Measurements from ENCODE around the gene CBR3. TPM values are rescaled to one million over a fixed set of nuclear protein-coding genes. Genes with fewer than 3 reads are reported as not detected.

CBR3 gene
- total RNA-seq, 1 experiment from 2014 or later = not detected

- no peak for DNase-seq
- POLR2A ChIA-PET = no interaction called here
- H3K36me3 Mint-ChIP-seq (ENCODE audit: insufficient read depth, unreplicated experiment) = no peaks in the 10 kb centered on the region
- no peak overlapping the region for H3K4me3 Mint-ChIP-seq (ENCODE audit: unreplicated experiment)
- no TSS peak for BruUV-seq (replicated peaks)
- H3K9me3 ChIP-seq = no peaks in the 10 kb centered on the region
- H3K27me3 Mint-ChIP-seq (ENCODE audit: insufficient read depth, unreplicated experiment) = no peaks in the 10 kb centered on the region
- TF ChIP-seq, protein P1, sequence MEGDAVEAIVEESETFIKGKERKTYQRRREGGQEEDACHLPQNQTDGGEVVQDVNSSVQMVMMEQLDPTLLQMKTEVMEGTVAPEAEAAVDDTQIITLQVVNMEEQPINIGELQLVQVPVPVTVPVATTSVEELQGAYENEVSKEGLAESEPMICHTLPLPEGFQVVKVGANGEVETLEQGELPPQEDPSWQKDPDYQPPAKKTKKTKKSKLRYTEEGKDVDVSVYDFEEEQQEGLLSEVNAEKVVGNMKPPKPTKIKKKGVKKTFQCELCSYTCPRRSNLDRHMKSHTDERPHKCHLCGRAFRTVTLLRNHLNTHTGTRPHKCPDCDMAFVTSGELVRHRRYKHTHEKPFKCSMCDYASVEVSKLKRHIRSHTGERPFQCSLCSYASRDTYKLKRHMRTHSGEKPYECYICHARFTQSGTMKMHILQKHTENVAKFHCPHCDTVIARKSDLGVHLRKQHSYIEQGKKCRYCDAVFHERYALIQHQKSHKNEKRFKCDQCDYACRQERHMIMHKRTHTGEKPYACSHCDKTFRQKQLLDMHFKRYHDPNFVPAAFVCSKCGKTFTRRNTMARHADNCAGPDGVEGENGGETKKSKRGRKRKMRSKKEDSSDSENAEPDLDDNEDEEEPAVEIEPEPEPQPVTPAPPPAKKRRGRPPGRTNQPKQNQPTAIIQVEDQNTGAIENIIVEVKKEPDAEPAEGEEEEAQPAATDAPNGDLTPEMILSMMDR (IDR thresholded peaks at IDR 0.05; ENCODE audit: insufficient read depth in 1 of 2, low read depth in 1 of 2, low read length in 1 of 2, severe bottlenecking in 1 of 2, unreplicated experiment in 1 of 2) = no peak
- H3K9me3 Mint-ChIP-seq (ENCODE audit: unreplicated experiment) = no peaks in the 10 kb centered on the region
- no peaks in the 10 kb centered on the region for H3K27me3 ChIP-seq (replicated peaks; ENCODE audit: control insufficient read depth, insufficient read depth, low read length)
- no peaks in the 10 kb centered on the region for H3K36me3 ChIP-seq (ENCODE audit: control insufficient read depth, insufficient read depth, low read length)
- CTCF ChIA-PET = no interaction called here
- no peak overlapping the region for H3K4me3 ChIP-seq (ENCODE audit: low read depth, low read length)
- H3K27ac Mint-ChIP-seq (ENCODE audit: unreplicated experiment) = no peak overlapping the region
- intact Hi-C loops (cut with micrococcal nuclease; ENCODE audit: unreplicated experiment) = no loop called here
- H3K4me1 Mint-ChIP-seq (ENCODE audit: low read depth, unreplicated experiment) = peaks cover 13% of the 10 kb centered on the region
- H3K4me1 ChIP-seq = peaks cover 15% of the 10 kb centered on the region
Measured at GRCh38 chr21:36100971-36101641, 33.8 kb upstream of the CBR3 start.

GRCh38 chr21:36103434-36103833, 31.4 kb upstream of the CBR3 start:
- Histone ChIP-seq H3K27me3 (replicated peaks; ENCODE audit: control insufficient read depth, insufficient read depth, low read length) (no peaks in the 10 kb centered on the region), H3K4me3 (ENCODE audit: low read depth, low read length) (no peak overlapping the region), H3K36me3 (ENCODE audit: control insufficient read depth, insufficient read depth, low read length) (no peaks in the 10 kb centered on the region), H3K9me3 (no peaks in the 10 kb centered on the region), H3K4me1 (peaks cover 15% of the 10 kb centered on the region)
- no peak overlapping the region for H3K4me3 Mint-ChIP-seq (ENCODE audit: unreplicated experiment)
- H3K4me1 Mint-ChIP-seq (ENCODE audit: low read depth, unreplicated experiment) = peaks cover 13% of the 10 kb centered on the region
- H3K27ac Mint-ChIP-seq (ENCODE audit: unreplicated experiment) = peak overlapping the region; percentile 63
- TF ChIP-seq, protein P1 (IDR thresholded peaks at IDR 0.05; ENCODE audit: insufficient read depth in 1 of 2, low read depth in 1 of 2, low read length in 1 of 2, severe bottlenecking in 1 of 2, unreplicated experiment in 1 of 2) = no peak
- H3K27me3 Mint-ChIP-seq (ENCODE audit: insufficient read depth, unreplicated experiment) = no peaks in the 10 kb centered on the region
- H3K36me3 Mint-ChIP-seq (ENCODE audit: insufficient read depth, unreplicated experiment) = no peaks in the 10 kb centered on the region
- ChIA-PET POLR2A (no interaction called here), CTCF (interaction anchor here (0.6 to 1.3 kb wide), 3 partner anchors 10 to 144 kb away, joined by 3 to 7 read pairs (median 3); no protein-coding TSS in a partner anchor)
- no peaks in the 10 kb centered on the region for H3K9me3 Mint-ChIP-seq (ENCODE audit: unreplicated experiment)
- no TSS peak for BruUV-seq (replicated peaks)
- intact Hi-C loops (cut with micrococcal nuclease; ENCODE audit: unreplicated experiment) = no loop called here
- DNase-seq = peak; percentile 47 to 60

DNA sequence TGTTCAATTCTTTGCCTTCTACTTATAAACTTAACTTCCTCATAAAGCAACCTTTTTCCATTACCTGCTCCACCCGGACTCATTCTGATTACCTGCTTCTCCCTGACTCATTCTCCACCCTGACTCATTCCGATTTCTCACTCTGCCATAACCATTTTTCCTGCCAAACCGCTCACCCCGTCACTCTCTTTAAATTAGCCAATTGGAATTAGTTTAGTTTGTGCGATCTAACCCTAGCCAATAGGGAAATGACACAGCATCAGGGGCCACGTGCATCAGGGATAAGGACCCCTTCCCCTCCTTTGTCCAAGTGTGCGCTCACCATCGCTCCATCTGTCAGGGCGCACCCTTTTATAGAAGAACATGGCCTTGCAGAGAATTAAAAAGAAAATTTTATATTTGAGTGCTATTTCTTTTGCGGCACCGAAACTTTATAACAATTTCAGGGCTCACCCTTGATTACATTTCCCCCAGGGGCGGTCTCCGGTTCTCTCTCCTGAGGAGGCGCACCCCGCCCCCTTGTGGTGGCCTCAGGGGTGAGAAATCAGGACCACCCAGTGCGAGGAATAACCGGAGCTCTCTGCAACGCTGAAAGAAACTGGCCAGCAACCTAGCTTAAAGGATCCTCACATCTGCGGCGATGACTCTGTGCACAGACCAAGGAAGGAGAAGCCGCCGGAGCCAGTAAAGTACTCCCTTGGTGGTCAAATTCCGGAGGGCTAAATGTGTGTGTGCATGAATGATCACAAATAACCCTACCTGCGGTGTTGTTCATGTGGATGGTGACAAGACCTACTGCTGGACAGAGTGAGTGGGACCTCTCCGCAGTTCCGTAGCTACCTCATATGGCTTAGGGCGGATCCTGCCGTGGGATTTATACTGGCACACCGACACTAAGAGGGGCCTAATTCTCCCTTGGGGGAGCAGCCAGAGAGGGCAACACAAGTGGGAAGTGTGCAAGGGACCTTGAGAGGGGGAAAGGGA, 30.3 kb upstream of the CBR3 start:
- Histone ChIP-seq H3K36me3 (ENCODE audit: control insufficient read depth, insufficient read depth, low read length) (no peaks in the 10 kb centered on the region), H3K9me3 (no peaks in the 10 kb centered on the region), H3K27me3 (replicated peaks; ENCODE audit: control insufficient read depth, insufficient read depth, low read length) (no peaks in the 10 kb centered on the region), H3K4me3 (ENCODE audit: low read depth, low read length) (no peak overlapping the region), H3K4me1 (peaks cover 15% of the 10 kb centered on the region)
- ChIA-PET POLR2A (no interaction called here), CTCF (interaction anchor here (0.6 kb wide), 2 partner anchors 78 to 1165 kb away, joined by 3 to 6 read pairs; no protein-coding TSS in a partner anchor)
- intact Hi-C loops (cut with micrococcal nuclease; ENCODE audit: unreplicated experiment) = no loop called here
- Mint-ChIP-seq H3K36me3 (ENCODE audit: insufficient read depth, unreplicated experiment) (no peaks in the 10 kb centered on the region), H3K27ac (ENCODE audit: unreplicated experiment) (peak overlapping the region; percentile 63), H3K27me3 (ENCODE audit: insufficient read depth, unreplicated experiment) (no peaks in the 10 kb centered on the region), H3K9me3 (ENCODE audit: unreplicated experiment) (no peaks in the 10 kb centered on the region), H3K4me3 (ENCODE audit: unreplicated experiment) (peak overlapping the region; percentile 14), H3K4me1 (ENCODE audit: low read depth, unreplicated experiment) (peaks cover 13% of the 10 kb centered on the region)
- no TSS peak for BruUV-seq (replicated peaks)
- TF ChIP-seq, protein P1 (IDR thresholded peaks at IDR 0.05; ENCODE audit: insufficient read depth in 1 of 2, low read depth in 1 of 2, low read length in 1 of 2, severe bottlenecking in 1 of 2, unreplicated experiment in 1 of 2) = peak; percentile 33 to 42
- DNase-seq = peak in 1 of 2 experiments; percentile 41
